SK-N-SH treated with all-trans-retinoic acid at 6 μM for 48 hours (cell line): ENCODE data around the gene CMBL.

Source experiments
- CREB5 ChIP-seq: fragments of 250-450 bp; sonication (Bioruptor Pico); IDR thresholded peaks from 2 replicates; pipeline ENCODE4 v1.5.1; 2020; ENCODE audit warnings: low read depth, mild to moderate bottlenecking, moderate library complexity
- CSDC2 ChIP-seq: fragments of 250-450 bp; sonication (Bioruptor Pico); IDR thresholded peaks from 2 replicates; pipeline ENCODE4 v1.5.0; 2020; ENCODE audit warnings: mild to moderate bottlenecking, moderate library complexity
- PATZ1 ChIP-seq: fragments of 250-450 bp; sonication (Bioruptor Pico); IDR thresholded peaks from 2 replicates; pipeline ENCODE4 v1.8.0; 2020; ENCODE audit warnings: mild to moderate bottlenecking, moderate library complexity, borderline replicate concordance
- TSHZ2 ChIP-seq: fragments of 250-450 bp; sonication (Bioruptor Pico); IDR thresholded peaks from 2 replicates; pipeline ENCODE4 v1.5.0; 2020; ENCODE audit warnings: mild to moderate bottlenecking, moderate library complexity
- ZNF565 ChIP-seq: fragments of 450-650 bp; formaldehyde crosslinking; conservative IDR thresholded peaks from 2 replicates; pipeline ENCODE4 v1.5.0; 2020; ENCODE audit warnings: low read depth, mild to moderate bottlenecking, moderate library complexity
- ZNF70 ChIP-seq: fragments of 450-650 bp; formaldehyde crosslinking; IDR thresholded peaks from 2 replicates; pipeline ENCODE4 v1.5.0; 2020; ENCODE audit warnings: mild to moderate bottlenecking, moderate library complexity

DNA sequence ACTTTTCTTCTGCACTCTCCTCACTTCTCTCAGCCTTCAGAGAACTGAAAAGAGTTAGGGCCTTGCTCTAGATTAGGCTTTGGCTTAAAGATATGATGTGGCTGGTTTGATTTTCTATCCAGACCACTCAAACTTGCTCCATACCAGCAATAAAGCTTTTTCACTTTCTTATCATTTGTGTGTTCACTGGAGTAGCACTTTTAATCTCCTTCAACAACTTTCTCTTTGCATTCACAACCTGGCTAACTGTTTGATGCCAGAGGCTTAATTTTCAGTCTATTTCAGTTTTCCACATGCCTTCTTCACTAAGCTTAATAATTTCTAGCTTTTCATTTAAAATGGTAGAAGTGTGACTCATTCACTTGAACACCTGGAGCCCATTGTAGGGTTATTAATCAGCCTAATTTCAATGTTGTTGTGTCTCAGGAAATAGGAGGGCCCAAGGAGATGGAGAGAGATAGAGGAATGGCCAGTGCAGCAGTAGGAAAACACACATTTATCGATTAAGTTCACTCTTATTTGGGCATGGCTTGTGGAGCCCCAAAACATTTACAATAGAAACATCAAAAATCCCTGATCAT, 64.0 kb downstream of the CMBL start:
- TF ChIP-seq ZNF70 (CRISPR knock-in tag) (no peak), ZNF565 (CRISPR knock-in tag) (no peak), TSHZ2 (CRISPR knock-in tag) (no peak), CSDC2 (CRISPR knock-in tag) (no peak), PATZ1 (no peak), CREB5 (CRISPR knock-in tag) (no peak)
